Measurements from ENCODE around the gene SHISA8. TPM values are rescaled to one million over a fixed set of nuclear protein-coding genes. Genes with fewer than 3 reads are reported as not detected.
A peak's percentile ranks its signal among the peaks of the same experiment; 100 is the strongest.

SHISA8 gene
- polyA plus RNA-seq, 3 donors from 2014 or later: not detected

DNA sequence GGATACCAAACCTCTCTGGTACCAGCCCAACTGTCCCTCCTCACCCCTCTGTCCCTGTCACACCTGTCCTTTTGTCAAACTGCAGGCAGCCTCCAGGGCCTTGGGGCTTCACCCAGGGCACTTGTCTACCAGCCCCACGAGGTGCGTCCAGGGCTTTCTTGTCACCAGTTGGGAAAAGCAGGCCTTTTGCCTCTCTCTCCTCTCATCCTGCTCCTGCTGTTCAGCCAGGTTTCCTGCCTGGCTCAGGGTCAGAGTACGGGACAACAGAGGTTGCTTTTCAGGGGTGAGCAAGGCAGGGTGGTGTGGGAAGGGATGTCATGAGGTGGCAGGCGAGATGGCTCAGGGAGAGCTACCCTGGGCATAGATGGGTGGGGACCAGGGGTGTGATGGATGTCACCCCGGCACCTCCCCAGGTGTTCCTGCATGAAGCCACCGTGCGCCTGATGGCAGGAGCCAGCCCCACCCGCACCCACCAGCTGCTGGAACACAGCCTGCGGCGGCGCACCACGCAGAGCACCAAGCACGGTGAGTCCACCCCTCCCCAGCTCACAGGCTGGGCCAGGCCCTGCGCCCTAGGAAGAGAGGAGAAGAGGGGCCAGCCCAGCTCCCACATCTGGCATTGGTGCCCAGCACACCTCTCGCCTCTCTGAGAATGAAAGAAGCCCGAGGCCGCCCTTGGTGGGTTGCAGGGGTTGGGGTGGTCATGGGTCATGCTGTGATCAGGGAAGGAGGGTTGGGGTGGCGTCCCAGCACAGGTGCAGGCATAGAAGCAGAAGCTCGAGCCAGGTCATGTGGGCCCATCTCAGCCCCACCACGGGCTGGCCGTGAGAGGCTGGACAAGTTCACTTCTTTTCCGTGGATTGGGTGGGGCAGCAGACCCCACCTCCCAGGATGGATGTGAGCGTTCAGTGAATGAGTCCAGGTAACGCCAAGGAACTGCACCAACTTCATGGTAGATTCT is 10.1 kb downstream of the SHISA8 start:
- peak overlapping the region in 1 of 6 donors; percentile 72 for H3K27ac Mint-ChIP-seq
- H3K4me1 Mint-ChIP-seq: peaks cover 22 to 23% of the 10 kb centered on the region in 2 donors
- no peak for DNase-seq
- no peaks in the 10 kb centered on the region for H3K9me3 Mint-ChIP-seq
- peaks cover 0 to 14% (median 5%) of the 10 kb centered on the region in 3 donors for H3K36me3 Mint-ChIP-seq
- H3K27me3 Mint-ChIP-seq (ENCODE audit: low read depth in 3 of 3): peaks cover 2 to 8% (median 3%) of the 10 kb centered on the region in 3 donors
- H3K4me3 Mint-ChIP-seq: no peak overlapping the region

DNA sequence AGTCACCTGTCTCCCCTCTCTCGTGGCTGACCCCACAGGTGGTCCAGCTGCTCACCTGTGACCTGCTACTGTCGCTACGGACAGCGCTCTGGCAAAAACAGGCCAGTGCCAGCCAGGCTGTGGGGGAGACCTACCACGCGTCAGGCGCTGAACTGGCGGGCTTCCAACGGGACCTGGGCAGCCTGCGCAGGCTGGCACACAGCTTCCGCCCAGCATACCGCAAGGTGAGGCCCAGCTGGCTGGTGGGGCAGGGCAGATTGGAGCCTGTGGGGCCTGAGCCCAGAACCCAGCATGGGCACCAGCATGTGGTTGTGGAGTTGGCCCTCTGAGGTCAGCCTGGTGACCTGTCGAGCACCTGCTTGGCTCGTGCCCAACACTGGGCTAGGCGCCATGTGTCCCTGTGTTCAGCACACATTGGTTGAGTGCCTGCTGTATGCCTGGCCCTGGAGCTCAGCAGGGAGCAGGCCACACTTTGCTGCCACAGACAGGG is 11.9 kb downstream of the SHISA8 start:
- peaks cover 6% of the 10 kb centered on the region in 2 donors for H3K4me1 Mint-ChIP-seq
- no peak for DNase-seq
- H3K27me3 Mint-ChIP-seq (ENCODE audit: low read depth in 3 of 3): peaks cover 0 to 2% (median 1%) of the 10 kb centered on the region in 3 donors
- no peaks in the 10 kb centered on the region for H3K9me3 Mint-ChIP-seq
- H3K27ac Mint-ChIP-seq: no peak overlapping the region
- H3K36me3 Mint-ChIP-seq: peaks cover 3 to 17% (median 5%) of the 10 kb centered on the region in 3 donors
- H3K4me3 Mint-ChIP-seq: no peak overlapping the region

DNA sequence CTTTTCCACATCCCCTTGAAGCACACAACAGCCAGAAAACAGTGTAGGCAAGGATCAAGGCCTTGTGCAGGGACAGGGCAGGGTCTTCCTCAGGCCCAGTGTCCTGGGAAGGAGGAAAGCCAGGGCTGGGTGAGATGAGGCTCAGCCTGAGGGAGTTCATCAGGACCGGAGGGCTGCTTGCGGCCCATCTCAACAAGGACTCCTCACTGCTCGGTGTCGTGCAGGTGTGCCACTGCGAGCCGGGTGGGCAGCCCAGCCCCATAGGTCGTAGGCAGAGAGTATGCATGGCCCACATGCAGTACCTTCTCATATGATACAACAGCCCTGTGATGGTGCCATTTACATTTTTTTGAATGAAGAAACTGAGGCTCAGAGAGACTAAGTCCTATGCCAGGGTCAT is 12.9 kb downstream of the SHISA8 start:
- H3K36me3 Mint-ChIP-seq: peaks cover 5 to 25% (median 8%) of the 10 kb centered on the region in 3 donors

DNA sequence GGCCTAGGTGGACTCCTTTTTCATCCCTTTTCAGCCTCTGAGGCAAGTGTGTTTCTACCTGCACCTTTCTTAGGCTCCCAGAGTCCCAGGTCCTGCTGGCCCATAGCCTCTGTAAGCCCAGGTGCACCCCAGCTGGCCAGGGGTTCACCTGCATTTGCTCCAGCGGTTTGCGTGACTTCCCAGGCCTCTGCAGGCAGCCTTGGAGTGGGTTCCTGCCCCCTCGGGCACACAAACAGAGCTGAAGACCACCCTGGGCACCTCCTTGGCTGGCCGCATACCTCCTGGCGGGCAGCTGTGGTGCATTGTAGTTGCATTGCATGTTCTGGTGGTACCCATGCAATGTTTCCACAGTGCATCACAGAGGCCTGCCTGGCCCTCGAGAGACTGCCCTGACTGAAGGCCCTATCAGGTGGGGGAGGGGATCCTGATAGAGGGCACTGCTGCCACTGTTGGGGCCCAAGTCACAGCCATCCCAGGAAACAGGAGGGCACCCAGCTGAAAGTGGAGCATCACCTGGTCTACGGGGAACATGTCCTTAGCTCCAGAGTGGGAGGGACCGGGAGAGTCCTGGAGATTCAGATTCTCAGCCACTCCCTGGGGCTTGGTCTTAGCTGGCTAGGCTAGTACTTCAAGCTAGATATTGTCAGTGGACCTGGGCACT is 14.1 kb downstream of the SHISA8 start:
- Mint-ChIP-seq H3K27ac (no peak overlapping the region), H3K36me3 (peaks cover 7 to 27% (median 12%) of the 10 kb centered on the region in 3 donors), H3K4me3 (no peak overlapping the region), H3K9me3 (no peaks in the 10 kb centered on the region), H3K27me3 (ENCODE audit: low read depth in 3 of 3) (peaks cover 0 to 1% (median 1%) of the 10 kb centered on the region in 3 donors), H3K4me1 (no peaks in the 10 kb centered on the region)
- no peak for DNase-seq

More for the DNA sequence above, 12.9 kb downstream of the SHISA8 start:
- Mint-ChIP-seq H3K9me3 (no peaks in the 10 kb centered on the region), H3K4me3 (no peak overlapping the region), H3K27ac (no peak overlapping the region), H3K27me3 (ENCODE audit: low read depth in 3 of 3) (peaks cover 0 to 2% (median 1%) of the 10 kb centered on the region in 3 donors), H3K4me1 (no peaks in the 10 kb centered on the region)
- no peak for DNase-seq

DNA sequence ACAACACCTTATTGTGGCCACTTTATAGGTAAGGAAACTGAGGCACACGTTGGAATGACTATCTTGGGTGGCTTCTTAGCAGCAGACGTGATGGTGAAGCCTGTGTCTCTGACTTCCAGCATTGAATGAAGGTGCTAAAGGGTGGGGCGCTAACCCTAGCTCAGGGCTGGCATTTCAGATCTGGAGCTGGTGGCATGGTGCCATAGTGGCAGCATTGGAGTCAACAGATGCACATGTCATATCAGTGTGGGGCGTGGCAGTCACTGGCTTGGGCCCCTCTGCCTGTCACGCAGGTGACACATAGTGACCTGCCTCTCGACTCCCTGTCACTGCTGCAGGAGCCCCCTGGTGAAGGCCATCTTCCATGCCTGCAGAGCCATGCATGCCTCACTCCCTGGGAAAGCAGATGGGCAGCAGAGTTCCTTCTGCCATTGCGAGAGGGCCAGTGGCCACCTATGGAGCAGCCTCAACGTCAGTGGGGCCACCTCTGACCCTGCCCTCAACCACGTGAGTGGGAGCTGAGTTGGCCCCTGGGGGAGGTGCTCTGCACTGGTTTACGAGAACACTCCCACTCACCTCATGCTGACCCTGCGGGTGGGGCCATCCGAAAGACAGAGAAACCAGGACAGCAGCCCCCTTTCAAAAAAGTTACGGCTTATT is 14.8 kb downstream of the SHISA8 start:
- Mint-ChIP-seq H3K4me3 (no peak overlapping the region), H3K9me3 (no peaks in the 10 kb centered on the region), H3K27me3 (ENCODE audit: low read depth in 3 of 3) (peaks cover 0 to 1% (median 1%) of the 10 kb centered on the region in 3 donors), H3K4me1 (no peaks in the 10 kb centered on the region), H3K36me3 (peaks cover 4 to 24% (median 12%) of the 10 kb centered on the region in 3 donors), H3K27ac (no peak overlapping the region)
- no peak for DNase-seq

DNA sequence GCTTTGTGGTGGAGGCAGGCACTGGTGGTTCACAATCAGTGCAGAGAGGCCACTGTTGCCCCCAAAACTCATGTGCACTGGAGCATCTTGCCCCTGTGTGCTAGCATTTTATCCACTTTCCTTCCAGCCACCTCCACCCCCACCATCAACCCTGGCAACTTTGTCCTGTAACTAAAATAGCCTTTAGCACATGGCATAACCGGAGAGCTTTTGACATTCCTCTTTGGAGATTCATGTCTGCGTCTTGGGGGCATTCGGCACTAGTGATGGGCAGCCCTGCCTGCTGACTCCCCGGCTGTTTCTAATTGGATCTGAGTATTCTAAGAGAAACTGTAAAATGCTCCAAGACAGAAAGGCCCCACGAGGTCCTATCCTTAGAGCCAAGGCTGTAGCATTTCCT is 15.8 kb downstream of the SHISA8 start:
- H3K9me3 Mint-ChIP-seq: no peaks in the 10 kb centered on the region
- no peak overlapping the region for H3K4me3 Mint-ChIP-seq
- H3K36me3 Mint-ChIP-seq: peaks cover 4 to 25% (median 12%) of the 10 kb centered on the region in 3 donors
- H3K27me3 Mint-ChIP-seq (ENCODE audit: low read depth in 3 of 3): peaks cover 0 to 1% (median 1%) of the 10 kb centered on the region in 3 donors
- H3K4me1 Mint-ChIP-seq: no peaks in the 10 kb centered on the region
- H3K27ac Mint-ChIP-seq: no peak overlapping the region
- DNase-seq: no peak

DNA sequence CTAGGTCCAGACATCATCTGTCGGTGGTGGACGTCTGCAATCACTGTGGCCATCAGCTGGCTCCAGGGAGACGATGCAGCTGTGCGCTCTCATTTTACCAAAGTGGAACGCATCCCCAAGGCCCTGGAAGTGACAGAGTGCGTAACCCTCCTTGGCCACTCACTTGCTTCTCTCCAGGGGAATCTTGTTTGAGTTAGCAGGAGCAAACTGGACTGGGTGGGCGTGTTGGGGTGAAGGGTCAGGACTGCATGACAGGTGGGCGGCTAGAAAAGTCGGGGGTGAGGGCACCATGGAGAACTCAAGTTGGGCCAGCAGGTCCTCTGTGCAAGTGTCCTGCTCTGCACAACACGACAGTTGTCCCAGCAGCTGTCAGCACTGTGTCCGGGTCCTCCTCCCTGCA is 16.2 kb downstream of the SHISA8 start:
- no peaks in the 10 kb centered on the region for H3K4me1 Mint-ChIP-seq
- DNase-seq: no peak
- H3K36me3 Mint-ChIP-seq: peaks cover 4 to 28% (median 12%) of the 10 kb centered on the region in 3 donors
- H3K9me3 Mint-ChIP-seq: no peaks in the 10 kb centered on the region
- peaks cover 0 to 1% (median 1%) of the 10 kb centered on the region in 3 donors for H3K27me3 Mint-ChIP-seq (ENCODE audit: low read depth in 3 of 3)
- H3K4me3 Mint-ChIP-seq: no peak overlapping the region
- no peak overlapping the region for H3K27ac Mint-ChIP-seq

DNA sequence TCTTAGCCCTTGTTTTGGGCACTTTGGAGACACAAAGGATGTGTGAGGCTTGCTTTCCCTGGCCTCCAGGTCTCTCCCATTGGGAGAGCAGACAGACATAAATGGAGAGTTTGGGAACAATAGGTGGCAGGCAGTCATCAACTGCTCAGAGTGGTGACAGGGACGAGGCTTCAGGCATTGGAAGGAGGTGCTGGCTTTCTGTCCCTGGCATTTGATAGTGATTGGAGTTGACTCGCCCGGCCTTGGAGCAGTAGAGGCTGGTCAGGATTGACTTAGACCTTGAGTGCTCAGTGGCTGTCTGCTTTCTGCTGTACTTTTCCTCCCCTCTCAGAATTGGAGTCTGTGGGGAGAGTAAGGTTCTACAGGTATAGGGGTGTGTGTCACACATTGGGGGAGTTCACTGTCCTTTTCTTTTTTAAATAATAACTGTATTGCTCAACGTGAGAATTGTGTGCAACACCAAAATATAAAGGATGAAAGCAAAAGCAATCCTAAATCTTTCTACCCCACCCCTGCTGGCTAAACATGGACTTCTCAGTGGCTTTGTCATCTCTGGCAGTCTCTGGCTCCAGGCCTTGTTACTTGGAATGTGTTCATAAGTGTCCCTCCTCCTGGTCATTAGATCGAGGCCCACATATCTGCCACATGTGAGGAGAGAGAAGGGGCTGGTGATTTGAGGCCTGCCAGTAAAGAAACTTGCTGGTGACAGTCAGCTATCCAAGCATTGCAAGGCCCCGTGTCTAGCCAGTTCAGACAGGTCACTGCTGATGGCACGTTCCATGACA is 21.1 kb downstream of the SHISA8 start:
- Mint-ChIP-seq H3K27ac (peak overlapping the region in 1 of 6 donors; percentile 21), H3K4me3 (no peak overlapping the region)

DNA sequence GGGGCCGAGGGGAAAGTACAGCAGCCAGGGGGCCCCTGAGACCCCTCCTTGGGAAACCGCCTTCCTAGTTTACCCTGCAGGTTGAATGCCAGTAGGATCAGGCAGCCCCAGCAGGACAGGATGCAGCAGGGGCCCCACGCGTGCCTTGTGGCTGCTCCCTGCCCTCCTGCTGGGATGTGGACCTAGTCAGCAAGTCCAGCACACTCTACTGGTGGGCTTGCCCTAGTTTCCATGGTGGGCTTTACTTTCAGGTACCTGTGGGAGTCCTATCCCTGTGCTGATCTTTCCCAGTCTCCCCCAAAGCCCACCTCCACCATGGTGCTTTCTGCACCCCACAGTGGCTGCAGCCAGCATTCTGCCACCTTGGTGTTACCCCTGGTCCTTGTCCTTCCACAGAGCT is 22.2 kb downstream of the SHISA8 start:
- Mint-ChIP-seq H3K4me1 (no peaks in the 10 kb centered on the region), H3K27ac (no peak overlapping the region), H3K27me3 (ENCODE audit: low read depth in 3 of 3) (peaks cover 0 to 1% (median 0%) of the 10 kb centered on the region in 3 donors), H3K4me3 (no peak overlapping the region), H3K36me3 (peaks cover 7 to 43% (median 24%) of the 10 kb centered on the region in 3 donors), H3K9me3 (no peaks in the 10 kb centered on the region)
- DNase-seq: no peak

More for the DNA sequence above, 21.1 kb downstream of the SHISA8 start:
- Mint-ChIP-seq H3K9me3 (no peaks in the 10 kb centered on the region), H3K36me3 (peaks cover 7 to 34% (median 17%) of the 10 kb centered on the region in 3 donors), H3K4me1 (no peaks in the 10 kb centered on the region), H3K27me3 (ENCODE audit: low read depth in 3 of 3) (peaks cover 0 to 1% (median 0%) of the 10 kb centered on the region in 3 donors)
- no peak for DNase-seq

DNA sequence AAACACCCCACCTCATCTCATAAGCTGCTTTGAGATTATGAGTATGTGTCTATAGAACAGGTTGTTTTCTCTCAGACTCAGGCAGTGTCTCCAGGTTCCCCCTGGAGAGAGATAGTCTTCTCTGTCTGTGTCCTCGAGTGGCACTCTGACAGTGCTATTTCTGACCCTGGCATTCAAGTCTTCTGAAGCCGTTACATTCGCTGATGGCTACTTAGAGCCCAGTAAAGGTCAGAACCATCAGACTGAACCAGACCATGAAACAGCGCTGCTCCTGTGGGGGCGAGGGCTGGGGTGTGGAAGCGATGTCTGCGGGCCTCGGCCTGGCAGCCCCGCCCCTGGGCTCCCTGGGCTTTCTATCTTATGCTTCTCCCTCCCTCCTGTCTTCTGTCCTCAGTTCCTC is 23.5 kb downstream of the SHISA8 start:
- Mint-ChIP-seq H3K27me3 (ENCODE audit: low read depth in 3 of 3) (no peaks in the 10 kb centered on the region), H3K4me1 (no peaks in the 10 kb centered on the region), H3K4me3 (no peak overlapping the region), H3K27ac (no peak overlapping the region), H3K9me3 (no peaks in the 10 kb centered on the region), H3K36me3 (peaks cover 6 to 44% (median 28%) of the 10 kb centered on the region in 3 donors)
- DNase-seq: no peak

DNA sequence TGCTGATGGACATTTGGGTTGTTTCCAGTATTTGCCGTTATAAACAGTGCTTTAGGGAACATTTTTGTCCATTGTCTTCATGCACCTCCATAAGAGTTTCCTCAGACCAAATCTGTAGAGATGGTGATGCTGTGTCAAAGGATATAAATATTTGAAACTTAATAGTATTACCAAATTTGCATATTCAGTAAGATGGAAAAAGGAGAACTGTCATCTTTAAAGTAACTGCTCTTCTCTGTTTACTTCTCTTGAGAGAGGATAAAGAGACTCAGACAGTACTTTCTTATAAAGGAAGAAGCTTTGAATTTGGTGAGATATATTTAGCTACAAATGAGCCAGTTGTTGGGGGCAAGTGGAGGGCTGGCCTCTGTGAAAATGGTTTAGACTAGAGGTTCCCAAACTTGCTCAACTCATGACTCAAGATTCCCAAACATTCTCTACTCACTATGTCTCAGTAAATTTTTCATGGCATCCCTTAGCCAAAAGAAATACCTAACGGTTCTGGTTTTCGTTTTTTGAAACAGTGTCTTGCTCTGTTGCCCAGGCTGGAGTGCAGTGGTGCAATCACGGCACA is 26.2 kb downstream of the SHISA8 start:
- DNase-seq: no peak
- no peaks in the 10 kb centered on the region for H3K4me1 Mint-ChIP-seq
- H3K36me3 Mint-ChIP-seq: peaks cover 17 to 59% (median 35%) of the 10 kb centered on the region in 3 donors
- no peak overlapping the region for H3K27ac Mint-ChIP-seq
- H3K9me3 Mint-ChIP-seq: no peaks in the 10 kb centered on the region
- H3K4me3 Mint-ChIP-seq: no peak overlapping the region
- no peaks in the 10 kb centered on the region for H3K27me3 Mint-ChIP-seq (ENCODE audit: low read depth in 3 of 3)

DNA sequence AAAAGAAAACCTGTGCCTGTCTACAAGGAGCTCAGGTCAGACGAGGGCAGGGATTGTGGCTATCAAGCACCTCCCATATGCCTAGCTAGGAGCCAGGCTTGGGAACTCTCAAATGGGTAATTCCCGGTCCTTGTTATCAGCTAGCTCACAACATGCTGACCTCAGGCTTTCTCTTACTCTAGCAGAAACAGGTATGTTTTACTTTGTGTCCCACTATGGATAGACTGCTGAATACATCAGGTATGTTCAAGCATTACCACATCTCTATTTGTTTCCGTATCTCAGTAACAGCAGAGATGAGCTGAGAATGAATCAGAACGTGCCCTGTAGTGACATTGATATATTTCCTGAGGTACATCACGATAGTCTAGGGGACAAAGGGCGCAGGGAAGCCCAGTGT is 29.4 kb downstream of the SHISA8 start:
- peaks cover 0 to 1% (median 0%) of the 10 kb centered on the region in 3 donors for H3K27me3 Mint-ChIP-seq (ENCODE audit: low read depth in 3 of 3)
- peak overlapping the region in 2 of 6 donors; percentile 23 to 50 for H3K27ac Mint-ChIP-seq
- H3K9me3 Mint-ChIP-seq: no peaks in the 10 kb centered on the region
- no peak overlapping the region for H3K4me3 Mint-ChIP-seq
- peaks cover 28 to 72% (median 42%) of the 10 kb centered on the region in 3 donors for H3K36me3 Mint-ChIP-seq
- no peaks in the 10 kb centered on the region for H3K4me1 Mint-ChIP-seq
- no peak for DNase-seq
